Parathyroid adenoma (tissue), 2 donors: ENCODE measurements around the gene ARHGAP45.

ENCODE experiments used
- H2AFZ ChIP-seq: fragments of 300-600 bp; sonication (generic); one replicate; pipeline ENCODE4 v1.7.0; 2017; ENCODE audit warnings: antibody characterized with exemption, mild to moderate bottlenecking
- H3K27ac ChIP-seq: fragments of 300-600 bp; sonication (generic); one replicate; pipeline ENCODE4 v1.7.0; 2017
- H3K27me3 ChIP-seq: fragments of 300-600 bp; sonication (generic); one replicate; pipeline ENCODE4 v1.7.0; 2017; ENCODE audit warnings: low read length; ENCODE audit not compliant: control insufficient read depth, insufficient read depth
- H3K36me3 ChIP-seq: fragments of 300-600 bp; sonication (generic); one replicate; pipeline ENCODE4 v1.7.0; 2017; ENCODE audit warnings: low read length; ENCODE audit not compliant: control insufficient read depth, insufficient read depth
- H3K4me1 ChIP-seq: fragments of 300-600 bp; sonication (generic); one replicate; pipeline ENCODE4 v1.7.0; 2017; ENCODE audit warnings: control low read depth
- H3K4me2 ChIP-seq: fragments of 300-600 bp; sonication (generic); one replicate; pipeline ENCODE4 v1.7.0; 2017; ENCODE audit warnings: low read length
- H3K4me3 ChIP-seq: fragments of 300-600 bp; sonication (generic); one replicate; pipeline ENCODE4 v1.7.0; 2017; ENCODE audit warnings: low read depth, low read length
- H3K79me2 ChIP-seq: fragments of 300-600 bp; sonication (generic); one replicate; pipeline ENCODE4 v1.7.0; 2017; ENCODE audit warnings: control low read depth
- H3K9ac ChIP-seq: fragments of 300-600 bp; sonication (generic); one replicate; pipeline ENCODE4 v1.7.0; 2017; ENCODE audit warnings: mild to moderate bottlenecking
- H3K9me3 ChIP-seq: fragments of 300-600 bp; sonication (generic); one replicate; pipeline ENCODE4 v1.7.0; 2017; ENCODE audit warnings: low read length; ENCODE audit not compliant: control insufficient read depth
- TF ChIP-seq, protein P1 (sequence below): fragments of 300-600 bp; sonication (generic); IDR thresholded peaks from one replicate; pipeline ENCODE4 v1.7.0; 2017; ENCODE audit warnings: antibody characterized with exemption, mild to moderate bottlenecking
- donor health status: primary hyperparathyroidism.

Gene ARHGAP45

DNA sequence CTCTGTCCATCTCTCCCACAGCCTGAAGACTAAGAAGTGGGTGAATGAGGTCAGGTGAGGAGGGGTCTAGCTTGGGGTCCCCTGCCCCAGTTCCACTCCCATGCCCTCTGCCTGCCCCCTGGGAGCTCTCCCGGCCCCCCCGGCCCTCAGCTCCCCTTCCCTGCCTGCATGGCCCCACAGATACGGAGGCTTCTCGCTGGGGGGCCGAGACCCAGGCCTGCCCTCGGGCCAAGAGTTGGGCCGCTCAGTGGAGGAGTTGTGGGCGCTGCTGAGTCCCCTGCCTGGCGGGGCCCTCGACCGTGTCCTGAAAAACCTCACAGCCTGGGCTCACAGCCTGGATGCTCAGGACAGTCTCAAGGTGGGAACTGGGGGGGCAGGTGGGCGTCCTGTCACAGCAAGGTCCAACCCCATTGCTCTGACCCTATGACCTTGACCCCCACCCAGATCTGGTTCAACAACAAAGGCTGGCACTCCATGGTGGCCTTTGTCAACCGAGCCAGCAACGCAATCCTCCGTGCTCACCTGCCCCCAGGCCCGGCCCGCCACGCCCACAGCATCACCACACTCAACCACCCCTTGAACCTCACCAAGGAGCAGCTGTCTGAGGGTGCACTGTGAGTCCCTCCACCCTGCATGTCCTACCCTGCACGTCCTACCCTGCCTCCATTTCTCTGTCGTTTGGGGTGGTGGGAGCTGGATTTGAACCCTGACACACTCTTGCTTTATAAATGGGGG is 10.9 kb upstream of the ARHGAP45 start:
- Histone ChIP-seq H3K9me3 (no peaks in the 10 kb centered on the region), H3K4me3 (no peak overlapping the region), H3K9ac (no peak overlapping the region), H2AFZ (no peak overlapping the region), H3K27me3 (no peaks in the 10 kb centered on the region), H3K27ac (no peak overlapping the region), H3K79me2 (no peaks in the 10 kb centered on the region), H3K4me2 (no peak overlapping the region), H3K36me3 (no peaks in the 10 kb centered on the region), H3K4me1 (no peaks in the 10 kb centered on the region)
- TF ChIP-seq, protein P1, sequence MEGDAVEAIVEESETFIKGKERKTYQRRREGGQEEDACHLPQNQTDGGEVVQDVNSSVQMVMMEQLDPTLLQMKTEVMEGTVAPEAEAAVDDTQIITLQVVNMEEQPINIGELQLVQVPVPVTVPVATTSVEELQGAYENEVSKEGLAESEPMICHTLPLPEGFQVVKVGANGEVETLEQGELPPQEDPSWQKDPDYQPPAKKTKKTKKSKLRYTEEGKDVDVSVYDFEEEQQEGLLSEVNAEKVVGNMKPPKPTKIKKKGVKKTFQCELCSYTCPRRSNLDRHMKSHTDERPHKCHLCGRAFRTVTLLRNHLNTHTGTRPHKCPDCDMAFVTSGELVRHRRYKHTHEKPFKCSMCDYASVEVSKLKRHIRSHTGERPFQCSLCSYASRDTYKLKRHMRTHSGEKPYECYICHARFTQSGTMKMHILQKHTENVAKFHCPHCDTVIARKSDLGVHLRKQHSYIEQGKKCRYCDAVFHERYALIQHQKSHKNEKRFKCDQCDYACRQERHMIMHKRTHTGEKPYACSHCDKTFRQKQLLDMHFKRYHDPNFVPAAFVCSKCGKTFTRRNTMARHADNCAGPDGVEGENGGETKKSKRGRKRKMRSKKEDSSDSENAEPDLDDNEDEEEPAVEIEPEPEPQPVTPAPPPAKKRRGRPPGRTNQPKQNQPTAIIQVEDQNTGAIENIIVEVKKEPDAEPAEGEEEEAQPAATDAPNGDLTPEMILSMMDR = no peak

DNA sequence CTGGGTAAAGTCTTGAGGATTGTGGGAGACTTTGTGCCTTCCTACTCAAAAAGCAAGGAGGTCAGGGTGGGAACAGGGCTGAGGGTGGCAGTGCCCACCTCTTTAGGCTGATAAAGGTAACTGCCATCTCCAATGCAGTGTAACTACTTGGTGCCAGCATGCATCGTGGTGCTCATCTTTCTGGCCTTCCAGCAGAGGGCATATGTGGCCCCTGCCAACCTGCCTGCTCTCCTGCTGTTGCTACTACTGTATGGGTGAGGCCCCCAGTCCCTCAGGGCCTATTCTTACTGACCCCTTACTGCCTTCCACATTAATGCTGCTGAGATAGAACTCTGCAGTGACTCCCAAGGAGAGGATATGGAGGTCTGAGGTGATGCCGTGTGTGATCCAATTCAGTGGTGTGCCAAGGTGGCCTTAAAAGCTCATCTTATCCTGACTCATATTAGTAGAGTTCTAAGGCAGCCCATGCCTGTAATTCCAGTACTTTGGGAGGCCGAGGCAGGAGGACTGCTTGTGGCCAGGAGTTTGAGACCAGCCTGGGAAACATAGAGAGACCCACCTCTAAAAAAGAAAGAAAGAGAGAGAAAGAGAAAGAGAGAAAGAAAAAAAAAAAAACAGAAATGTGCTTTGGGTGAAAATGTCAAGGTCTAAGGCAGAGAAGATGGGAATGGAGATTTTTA is 9.7 kb upstream of the ARHGAP45 start:
- Histone ChIP-seq H3K4me2 (no peak overlapping the region), H3K79me2 (no peaks in the 10 kb centered on the region), H3K36me3 (no peaks in the 10 kb centered on the region), H3K9me3 (no peaks in the 10 kb centered on the region), H3K4me1 (no peaks in the 10 kb centered on the region), H2AFZ (no peak overlapping the region), H3K27ac (no peak overlapping the region), H3K9ac (no peak overlapping the region), H3K4me3 (no peak overlapping the region), H3K27me3 (no peaks in the 10 kb centered on the region)
- TF ChIP-seq, protein P1 = no peak

DNA sequence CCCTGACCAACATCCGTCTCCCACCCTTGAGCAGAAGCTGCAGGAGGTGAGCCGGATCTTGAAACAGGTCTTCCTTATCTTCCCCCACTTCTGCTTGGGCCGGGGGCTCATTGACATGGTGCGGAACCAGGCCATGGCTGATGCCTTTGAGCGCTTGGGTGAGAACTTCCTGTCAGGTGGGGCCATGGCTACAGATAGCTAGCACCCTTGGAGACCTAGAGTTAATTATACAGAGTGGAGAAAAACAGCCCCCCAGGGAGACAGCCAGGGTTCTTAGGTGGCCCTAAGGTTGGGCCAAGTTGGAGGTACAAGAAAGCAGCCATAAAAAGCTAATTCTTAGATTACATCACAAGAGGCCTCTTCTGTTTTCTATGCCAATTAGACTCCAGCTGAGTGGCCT is 8.9 kb upstream of the ARHGAP45 start:
- no peaks in the 10 kb centered on the region for H3K79me2 ChIP-seq

DNA sequence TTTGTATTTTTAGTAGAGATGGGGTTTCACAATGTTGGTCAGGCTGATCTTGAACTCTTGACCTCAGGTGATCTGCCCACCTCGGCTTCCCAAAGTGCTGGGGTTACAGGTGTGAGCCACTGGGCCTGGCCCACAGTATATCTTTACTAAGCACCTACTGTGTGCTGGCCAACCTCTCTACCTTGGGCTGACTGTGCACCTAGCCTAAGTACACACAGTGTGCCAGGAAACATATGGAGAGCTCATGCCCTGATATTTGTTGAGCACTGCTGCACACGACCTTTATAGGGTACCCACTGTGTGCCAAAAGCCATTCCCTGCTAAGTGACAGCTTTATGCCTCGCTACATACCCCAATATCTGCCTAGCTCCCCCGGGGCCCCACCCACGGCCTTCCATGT is 6.3 kb upstream of the ARHGAP45 start:
- Histone ChIP-seq H3K79me2 (no peaks in the 10 kb centered on the region), H3K27me3 (no peaks in the 10 kb centered on the region), H3K9ac (no peak overlapping the region), H3K9me3 (no peaks in the 10 kb centered on the region), H3K4me3 (no peak overlapping the region), H3K27ac (no peak overlapping the region), H3K36me3 (no peaks in the 10 kb centered on the region), H3K4me2 (no peak overlapping the region), H3K4me1 (peaks cover 2% of the 10 kb centered on the region), H2AFZ (no peak overlapping the region)
- TF ChIP-seq, protein P1 = no peak

More for the DNA sequence above, 8.9 kb upstream of the ARHGAP45 start:
- H3K36me3 ChIP-seq = no peaks in the 10 kb centered on the region
- no peaks in the 10 kb centered on the region for H3K27me3 ChIP-seq
- no peak overlapping the region for H3K4me3 ChIP-seq
- no peak overlapping the region for H3K4me2 ChIP-seq
- TF ChIP-seq, protein P1 = no peak
- no peak overlapping the region for H3K27ac ChIP-seq
- no peak overlapping the region for H3K9ac ChIP-seq
- H2AFZ ChIP-seq = no peak overlapping the region
- H3K9me3 ChIP-seq = no peaks in the 10 kb centered on the region
- H3K4me1 ChIP-seq = no peaks in the 10 kb centered on the region

DNA sequence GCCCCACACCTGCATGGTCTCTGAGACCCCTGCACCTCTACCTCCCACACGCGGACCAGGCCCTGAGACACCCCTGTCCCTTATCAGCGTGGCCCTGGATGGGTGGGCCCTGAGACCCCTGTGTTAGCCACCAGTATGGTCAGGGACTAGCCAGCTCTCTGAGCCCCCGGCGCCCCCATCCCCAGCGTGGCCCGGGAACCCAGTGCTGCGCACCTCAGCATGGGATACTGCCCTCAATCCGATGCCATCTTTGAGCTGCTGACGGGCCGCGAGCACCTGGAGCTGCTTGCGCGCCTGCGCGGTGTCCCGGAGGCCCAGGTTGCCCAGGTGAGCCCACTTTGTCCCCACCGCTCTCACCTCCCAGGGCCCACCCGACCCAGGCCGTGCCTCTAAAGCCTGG is 5.0 kb upstream of the ARHGAP45 start:
- Histone ChIP-seq H3K9me3 (no peaks in the 10 kb centered on the region), H3K4me3 (no peak overlapping the region), H3K27me3 (peaks cover 3% of the 10 kb centered on the region), H3K9ac (no peak overlapping the region), H3K4me2 (no peak overlapping the region), H3K27ac (no peak overlapping the region), H3K79me2 (no peaks in the 10 kb centered on the region), H2AFZ (no peak overlapping the region), H3K36me3 (no peaks in the 10 kb centered on the region), H3K4me1 (peaks cover 2% of the 10 kb centered on the region)
- TF ChIP-seq, protein P1 = no peak
